MCF 10A (cell line): ENCODE measurements around the gene MPHOSPH8. TPM values are rescaled to one million over a fixed set of nuclear protein-coding genes. Genes with fewer than 3 reads are reported as not detected.

Source experiments
- Bru-seq: library from RNA; stranded (reverse); fragments of 400-500 nt; gene quantifications from one replicate; lab custom pipeline; 2021; lab: Mats Ljungman, UMichigan
- BruChase-seq, 2 experiments: library from RNA; stranded (reverse); fragments of 400-500 nt; gene quantifications; one replicate each; lab custom pipeline; 2021; lab: Mats Ljungman, UMichigan
- BruUV-seq: library from RNA; stranded (reverse); fragments of 400-500 nt; replicated peaks from 2 replicates; lab custom pipeline; 2021; lab: Mats Ljungman, UMichigan
- CTCF ChIA-PET: fragments of 300-600 bp; sonication (Branson Sonifier 250); formaldehyde crosslinking; extraction: SDS; loops from one replicate; lab custom pipeline; 2021; ENCODE audit warnings: antibody characterized with exemption, inconsistent platforms; lab: Yijun Ruan, JAX
- POLR2A ChIA-PET: fragments of 300-600, 350-650 bp; sonication (Branson Sonifier 250); formaldehyde crosslinking; extraction: SDS; loops from one replicate; lab custom pipeline; 2020; ENCODE audit warnings: antibody characterized with exemption, inconsistent platforms; lab: Yijun Ruan, JAX
- DNase-seq: peaks from one replicate; pipeline ENCODE4 v3.0.0-alpha.2; 2018; ENCODE audit not compliant: unreplicated experiment
- H3K27ac Mint-ChIP-seq: one replicate; pipeline ENCODE4 v1.8.0; 2022; ENCODE audit warnings: mild to moderate bottlenecking, low read depth, mixed read lengths; ENCODE audit not compliant: unreplicated experiment
- H3K27me3 Mint-ChIP-seq: one replicate; pipeline ENCODE4 v1.8.0; 2022; ENCODE audit warnings: mixed read lengths; ENCODE audit not compliant: insufficient read depth, unreplicated experiment
- H3K36me3 Mint-ChIP-seq: one replicate; pipeline ENCODE4 v1.8.0; 2022; ENCODE audit warnings: mild to moderate bottlenecking, moderate library complexity, mixed read lengths; ENCODE audit not compliant: insufficient read depth, unreplicated experiment
- H3K4me1 Mint-ChIP-seq: one replicate; pipeline ENCODE4 v1.8.0; 2022; ENCODE audit warnings: mixed read lengths; ENCODE audit not compliant: insufficient read depth, unreplicated experiment
- H3K4me3 Mint-ChIP-seq: one replicate; pipeline ENCODE4 v1.8.0; 2022; ENCODE audit warnings: mild to moderate bottlenecking, moderate library complexity, mixed read lengths; ENCODE audit not compliant: unreplicated experiment
- H3K9me3 Mint-ChIP-seq: one replicate; pipeline ENCODE4 v1.8.0; 2022; ENCODE audit warnings: mixed read lengths; ENCODE audit not compliant: unreplicated experiment
- CTCF ChIP-seq: fragments of 200-600 bp; IDR thresholded peaks from one replicate; pipeline ENCODE4 v1.8.0; 2022; ENCODE audit warnings: antibody characterized with exemption, mild to moderate bottlenecking; ENCODE audit not compliant: unreplicated experiment
- intact Hi-C: fragments of 100-400 bp; cut with micrococcal nuclease; formaldehyde crosslinking; loops from 2 replicates; pipeline ENCODE4 v1.14.1; 2022
- long read RNA-seq: library from polyadenylated mRNA; stranded (forward); transcript quantifications from one replicate; pipeline ENCODE4 v2.0.0, GENCODE V29; 2022
- total RNA-seq: library from RNA; stranded (reverse); gene quantifications from 2 replicates; pipeline ENCODE4 v1.2.3, GENCODE V29; 2022

The MPHOSPH8 gene, protein sequence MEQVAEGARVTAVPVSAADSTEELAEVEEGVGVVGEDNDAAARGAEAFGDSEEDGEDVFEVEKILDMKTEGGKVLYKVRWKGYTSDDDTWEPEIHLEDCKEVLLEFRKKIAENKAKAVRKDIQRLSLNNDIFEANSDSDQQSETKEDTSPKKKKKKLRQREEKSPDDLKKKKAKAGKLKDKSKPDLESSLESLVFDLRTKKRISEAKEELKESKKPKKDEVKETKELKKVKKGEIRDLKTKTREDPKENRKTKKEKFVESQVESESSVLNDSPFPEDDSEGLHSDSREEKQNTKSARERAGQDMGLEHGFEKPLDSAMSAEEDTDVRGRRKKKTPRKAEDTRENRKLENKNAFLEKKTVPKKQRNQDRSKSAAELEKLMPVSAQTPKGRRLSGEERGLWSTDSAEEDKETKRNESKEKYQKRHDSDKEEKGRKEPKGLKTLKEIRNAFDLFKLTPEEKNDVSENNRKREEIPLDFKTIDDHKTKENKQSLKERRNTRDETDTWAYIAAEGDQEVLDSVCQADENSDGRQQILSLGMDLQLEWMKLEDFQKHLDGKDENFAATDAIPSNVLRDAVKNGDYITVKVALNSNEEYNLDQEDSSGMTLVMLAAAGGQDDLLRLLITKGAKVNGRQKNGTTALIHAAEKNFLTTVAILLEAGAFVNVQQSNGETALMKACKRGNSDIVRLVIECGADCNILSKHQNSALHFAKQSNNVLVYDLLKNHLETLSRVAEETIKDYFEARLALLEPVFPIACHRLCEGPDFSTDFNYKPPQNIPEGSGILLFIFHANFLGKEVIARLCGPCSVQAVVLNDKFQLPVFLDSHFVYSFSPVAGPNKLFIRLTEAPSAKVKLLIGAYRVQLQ
- total RNA-seq (31.9 and 32.4 TPM in 2 replicates), Bru-seq, nascent RNA (percentile 83 among the genes with signal in this experiment), BruChase-seq, experiment 1, labeled RNA remaining after a 6-hour chase (percentile 87 among the genes with signal in this experiment), BruChase-seq, experiment 2, labeled RNA remaining after a 2-hour chase (percentile 84 among the genes with signal in this experiment)
- long read RNA-seq, full-length matches to known transcripts = 15 of 54 reads
- long read RNA-seq, partial matches to known transcripts = 11 of 54 reads
- long read RNA-seq, other reads (novel, unspliced or antisense) = 28 of 54 reads

DNA sequence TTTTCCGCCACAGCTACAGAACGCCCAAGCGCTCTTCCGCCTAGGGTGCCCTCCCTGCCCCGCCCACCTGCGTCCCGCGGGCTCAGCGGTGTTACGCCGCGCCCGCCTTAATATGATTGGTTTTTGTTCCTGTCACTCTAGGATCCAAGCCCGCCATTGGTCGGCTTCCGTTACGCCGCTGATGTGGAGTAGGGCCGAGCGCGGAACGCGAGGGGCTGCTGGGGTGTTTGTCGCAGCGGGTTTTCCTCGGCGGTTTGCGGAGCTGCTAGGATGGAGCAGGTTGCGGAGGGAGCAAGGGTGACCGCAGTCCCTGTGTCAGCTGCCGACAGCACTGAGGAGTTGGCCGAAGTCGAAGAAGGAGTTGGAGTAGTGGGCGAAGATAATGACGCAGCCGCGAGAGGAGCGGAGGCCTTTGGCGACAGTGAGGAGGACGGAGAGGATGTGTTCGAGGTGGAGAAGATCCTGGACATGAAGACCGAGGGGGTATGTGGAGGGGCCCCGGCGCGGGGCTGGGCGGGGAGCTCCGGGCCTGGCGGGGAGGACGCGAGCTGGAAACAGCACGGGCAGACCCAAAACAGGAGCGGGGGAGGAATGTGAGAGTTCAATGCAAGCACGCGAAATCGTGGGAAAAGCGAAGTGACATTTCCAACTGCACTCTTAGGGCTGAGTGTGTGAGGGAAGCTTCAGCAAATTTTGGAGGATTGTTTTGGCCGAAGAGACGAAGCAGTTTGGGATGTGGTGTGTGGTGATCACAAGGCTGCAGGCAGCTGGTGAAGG lies at the start of gene MPHOSPH8:
Gene MPHOSPH8, plus strand, starts transcription at position 181 of the 777 bp plus-strand sequence. Its CDS starts 90 bp downstream, at position 271.
- no peak for TF ChIP-seq CTCF
- ChIA-PET CTCF (interaction anchor here (0.5 to 1.9 kb wide), 4 partner anchors 12 to 46 kb away, joined by 3 to 6 read pairs (median 5); no protein-coding TSS in a partner anchor), POLR2A (interaction anchor here (0.6 to 3.0 kb wide), 18 partner anchors 9 to 296 kb away, joined by 3 to 23 read pairs (median 4); partner anchors contain the start of genes PSPC1 and ZMYM5)
- BruUV-seq = no TSS peak
- intact Hi-C loops = no loop called here
- H3K36me3 Mint-ChIP-seq = peaks cover 36% of the 10 kb centered on the region
- H3K9me3 Mint-ChIP-seq = no peaks in the 10 kb centered on the region
- H3K27me3 Mint-ChIP-seq = no peaks in the 10 kb centered on the region
- no peaks in the 10 kb centered on the region for H3K4me1 Mint-ChIP-seq
- peak; percentile 94 for DNase-seq
- H3K4me3 Mint-ChIP-seq = peak within 1 kb of the TSS; percentile 100
- peak within 1 kb of the TSS; percentile 99 for H3K27ac Mint-ChIP-seq

- intact Hi-C loops = loop anchor here (10.0 kb wide), 1 partner anchor 298 kb away; no protein-coding TSS in a partner anchor
- CTCF ChIA-PET = interaction anchor here (0.6 to 3.6 kb wide), 30 partner anchors 7 to 932 kb away, joined by 3 to 26 read pairs (median 4); partner anchors contain the start of gene MPHOSPH8
- Mint-ChIP-seq H3K4me1 (peaks cover 18% of the 10 kb centered on the region), H3K36me3 (peaks cover 4% of the 10 kb centered on the region), H3K27me3 (no peaks in the 10 kb centered on the region), H3K4me3 (no peak overlapping the region), H3K9me3 (no peaks in the 10 kb centered on the region), H3K27ac (no peak overlapping the region)
- BruUV-seq = no TSS peak
- TF ChIP-seq CTCF = no peak
- POLR2A ChIA-PET = interaction anchor here (0.8 to 1.2 kb wide), 2 partner anchors 16 to 19 kb away, joined by 3 read pairs; no protein-coding TSS in a partner anchor
- DNase-seq = no peak
Measured at GRCh38 chr13:19586904-19587634, 46.4 kb upstream of the MPHOSPH8 start.

DNA sequence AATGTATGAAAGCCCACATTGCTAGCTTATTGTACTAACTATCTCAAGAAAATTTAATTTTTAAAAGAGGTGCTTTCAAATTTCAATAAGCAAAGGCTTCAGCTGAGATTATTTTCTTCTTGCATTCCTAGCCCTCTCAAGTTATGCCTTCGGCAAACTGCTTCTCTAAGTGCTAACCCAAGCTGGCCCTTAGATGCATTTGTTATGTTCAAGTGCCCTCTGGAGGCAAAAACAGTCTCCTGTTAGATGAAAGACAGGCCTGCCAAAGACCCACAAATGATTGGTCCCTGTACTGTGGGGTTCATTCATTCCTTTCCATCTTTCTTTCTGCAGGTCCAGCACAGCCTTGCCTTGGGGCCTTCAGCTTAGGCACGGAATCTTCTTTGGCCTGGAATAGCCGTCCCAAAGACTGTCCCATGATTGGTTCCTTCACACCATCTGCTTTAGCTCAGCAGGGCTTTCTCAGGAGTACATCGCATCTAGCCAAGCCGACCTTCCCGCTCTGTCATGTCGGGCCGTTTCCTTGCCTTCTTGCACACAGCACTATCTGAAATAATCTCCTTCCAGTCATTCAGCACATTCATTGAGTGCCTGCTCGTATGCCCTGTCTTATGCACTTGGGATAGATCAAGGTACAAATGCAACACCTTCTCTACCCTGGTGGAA lies 45.7 kb upstream of the MPHOSPH8 start:
- peak; percentile 59 for DNase-seq
- intact Hi-C loops = loop anchor here (10.0 kb wide), 1 partner anchor 297 kb away; no protein-coding TSS in a partner anchor
- BruUV-seq = no TSS peak
- H3K4me1 Mint-ChIP-seq = peaks cover 18% of the 10 kb centered on the region
- H3K27ac Mint-ChIP-seq = no peak overlapping the region
- CTCF ChIA-PET = interaction anchor here (0.6 to 3.6 kb wide), 40 partner anchors 8 to 933 kb away, joined by 3 to 26 read pairs (median 3); partner anchors contain the start of gene MPHOSPH8
- H3K4me3 Mint-ChIP-seq = no peak overlapping the region
- TF ChIP-seq CTCF = peak; percentile 72
- no peaks in the 10 kb centered on the region for H3K9me3 Mint-ChIP-seq
- no peaks in the 10 kb centered on the region for H3K27me3 Mint-ChIP-seq
- peaks cover 4% of the 10 kb centered on the region for H3K36me3 Mint-ChIP-seq
- POLR2A ChIA-PET = interaction anchor here (0.8 to 1.2 kb wide), 2 partner anchors 15 to 18 kb away, joined by 3 read pairs; no protein-coding TSS in a partner anchor
